T1000 (cell line): ENCODE data around the gene HLA-DRB5.
"Not testable (repeated sequence)": the region's sequence is repeated elsewhere in the genome, so short reads cannot be mapped to it uniquely, and the experiment has no call there.

Experiments
- DNase-seq: peaks from one replicate; lab custom pipeline; 2025; ENCODE audit warnings: mixed read lengths; lab: John Stamatoyannopoulos, UW

HLA-DRB5 gene

DNA sequence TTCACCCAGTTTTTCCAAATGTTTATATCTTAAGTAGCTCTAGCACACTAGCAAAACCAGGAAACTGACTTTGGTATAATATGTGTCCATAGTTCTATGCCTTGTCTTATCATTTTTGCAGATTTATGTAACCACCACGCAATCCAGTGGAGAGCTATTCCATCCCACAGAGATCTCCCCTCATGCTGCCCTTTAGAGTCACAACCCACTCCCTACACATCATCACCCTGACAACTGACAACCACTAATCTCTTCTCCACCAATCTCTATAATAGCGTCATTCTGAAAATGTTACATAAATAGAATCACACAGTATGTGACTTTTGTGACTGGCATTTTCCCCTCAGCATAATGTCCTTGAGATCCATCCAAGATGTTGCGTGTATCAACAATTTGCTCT is 29.1 kb downstream of the HLA-DRB5 start:
- DNase-seq = no peak

DNA sequence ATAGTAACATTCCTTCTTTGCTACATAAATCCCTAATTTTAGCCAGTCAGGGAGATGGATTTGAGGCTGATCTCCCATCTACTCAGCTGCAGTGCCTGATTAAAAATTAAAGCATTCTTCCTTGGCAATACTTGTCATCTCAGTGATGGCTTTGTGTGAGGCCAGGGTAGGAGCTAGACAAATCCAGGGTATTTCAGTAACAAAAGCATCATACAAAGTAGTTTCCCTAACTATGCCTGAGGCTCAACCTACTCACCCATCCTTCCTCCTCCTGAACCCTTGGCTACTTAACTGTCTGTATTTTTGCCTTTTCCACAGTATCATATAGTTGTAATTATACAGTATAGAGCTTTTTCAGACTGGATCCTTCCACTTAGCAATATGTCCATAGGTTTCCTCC is 37.7 kb downstream of the HLA-DRB5 start:
- no peak for DNase-seq

DNA sequence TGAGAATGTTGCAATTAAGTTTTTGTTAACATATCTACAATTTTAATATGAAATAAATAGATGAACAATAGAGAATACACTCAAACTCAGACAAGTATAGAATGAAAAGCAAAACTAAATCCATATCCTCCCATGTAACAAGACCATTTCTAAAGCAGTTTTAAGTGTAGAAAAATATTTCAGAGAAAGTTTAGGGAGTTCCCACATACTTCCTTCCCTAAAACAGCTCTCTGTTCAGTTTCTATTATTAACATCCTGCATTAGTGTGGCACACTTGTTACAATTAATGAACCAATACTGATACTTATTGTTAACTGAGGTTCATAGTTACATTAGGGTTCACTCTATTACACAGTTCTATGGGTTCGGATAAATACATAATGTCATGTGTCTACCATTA is 38.4 kb downstream of the HLA-DRB5 start:
- DNase-seq = no peak

DNA sequence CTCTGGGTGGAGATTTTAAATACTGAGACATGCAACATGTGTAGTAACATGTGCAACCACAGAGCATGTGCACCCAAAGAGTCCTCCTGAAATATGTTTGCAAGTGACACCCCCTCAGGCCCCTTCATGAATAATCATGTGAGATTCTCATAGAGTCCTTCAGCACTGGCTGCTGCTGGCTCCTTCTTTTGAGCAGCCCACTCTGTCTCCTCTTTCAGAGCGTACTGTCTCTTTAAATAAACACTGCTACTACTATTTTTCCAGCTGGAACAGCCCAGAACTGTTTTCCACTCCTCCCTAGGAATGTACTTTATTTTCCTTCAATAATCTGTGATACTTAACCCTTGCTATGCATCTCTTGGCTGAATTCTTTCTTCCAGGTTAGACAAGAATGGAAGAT is 42.0 kb downstream of the HLA-DRB5 start:
- DNase-seq = no peak

DNA sequence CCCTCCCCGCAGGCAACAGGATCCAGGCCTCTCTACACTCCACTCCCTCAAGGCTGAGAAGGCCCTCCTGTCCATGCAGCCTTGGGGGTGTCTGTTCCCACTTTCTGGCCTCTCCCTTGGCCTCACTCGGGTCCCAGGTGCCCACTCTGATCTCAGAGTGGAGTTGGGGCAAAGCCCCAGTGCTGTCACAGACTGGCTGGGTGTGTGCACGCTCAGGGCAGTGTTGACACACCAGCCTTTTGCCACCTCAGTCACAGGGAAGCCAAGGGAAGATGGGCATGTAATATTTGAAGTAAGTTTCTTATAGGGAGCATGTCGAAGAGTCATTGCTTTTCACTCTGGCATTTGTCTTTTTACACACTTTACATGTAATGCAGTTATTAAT is 45.5 kb downstream of the HLA-DRB5 start:
- DNase-seq = no peak

DNA sequence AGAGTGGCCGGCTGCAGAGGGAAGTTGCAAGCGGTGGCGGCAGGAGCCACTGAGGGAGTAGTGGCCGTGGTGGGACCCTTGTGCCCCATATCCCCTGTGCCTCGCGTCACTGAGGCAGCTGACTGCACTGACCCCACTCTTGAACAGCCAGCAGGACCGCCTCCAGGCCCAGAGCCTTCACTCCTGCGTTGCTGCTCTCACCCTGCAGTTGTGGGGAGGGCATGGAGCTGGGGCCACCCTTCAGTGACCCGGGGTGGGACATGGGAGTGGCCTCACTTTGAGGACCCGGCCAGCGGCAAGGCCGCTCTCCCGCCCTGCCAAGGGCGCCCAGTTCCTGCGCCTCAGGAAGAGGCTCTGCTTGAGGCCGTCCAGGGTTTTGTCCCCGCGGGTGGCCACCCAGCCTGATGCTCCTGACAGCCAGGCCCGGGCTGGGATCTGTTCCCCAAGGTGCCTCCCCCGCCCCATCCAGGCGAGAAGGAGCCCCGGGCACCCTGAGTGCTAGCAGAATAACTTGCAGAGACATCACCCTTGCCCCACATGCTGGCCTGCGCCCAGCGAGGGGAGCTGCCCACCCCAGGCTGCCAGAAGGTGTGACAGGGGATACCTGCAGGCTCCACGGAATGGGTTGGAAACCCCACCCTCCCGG is 46.0 kb downstream of the HLA-DRB5 start:
- no peak for DNase-seq

DNA sequence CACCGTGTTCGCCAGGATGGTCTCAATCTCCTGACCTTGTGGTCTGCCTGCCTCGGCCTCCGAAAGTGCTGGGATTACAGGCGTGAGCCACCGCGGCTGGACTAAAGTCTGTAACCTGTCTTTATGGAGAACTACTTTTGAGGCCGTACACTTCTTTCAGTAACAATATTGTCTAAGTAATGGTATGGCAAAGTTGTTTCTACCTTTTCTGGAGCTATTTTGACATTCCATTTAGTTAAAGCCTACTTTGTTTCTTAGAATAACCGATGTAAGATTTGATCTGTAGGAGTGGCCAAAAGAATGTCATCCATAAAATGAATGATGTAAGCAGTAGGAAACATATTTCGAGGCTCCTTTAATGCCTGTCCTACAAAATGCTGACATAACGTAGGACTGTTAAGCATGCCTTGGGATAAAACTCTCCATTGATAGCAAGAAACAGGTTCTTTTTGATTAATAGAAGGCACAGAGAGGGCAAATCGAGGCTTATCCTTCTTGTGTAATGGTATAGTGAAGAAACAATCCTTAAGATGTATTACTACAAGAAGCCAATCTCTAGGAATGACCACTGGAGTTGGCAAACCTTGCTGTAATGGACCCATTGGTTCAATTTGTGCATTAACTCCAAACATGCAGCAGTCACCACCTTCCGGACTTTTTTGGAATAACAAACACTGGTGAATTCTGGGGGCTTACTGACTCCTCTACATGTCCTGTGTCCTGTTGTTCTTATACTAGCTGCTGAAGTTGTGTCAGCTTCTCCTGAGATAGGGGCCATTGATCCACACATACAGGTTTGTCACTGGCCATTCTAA is 54.5 kb downstream of the HLA-DRB5 start:
- no peak for DNase-seq

DNA sequence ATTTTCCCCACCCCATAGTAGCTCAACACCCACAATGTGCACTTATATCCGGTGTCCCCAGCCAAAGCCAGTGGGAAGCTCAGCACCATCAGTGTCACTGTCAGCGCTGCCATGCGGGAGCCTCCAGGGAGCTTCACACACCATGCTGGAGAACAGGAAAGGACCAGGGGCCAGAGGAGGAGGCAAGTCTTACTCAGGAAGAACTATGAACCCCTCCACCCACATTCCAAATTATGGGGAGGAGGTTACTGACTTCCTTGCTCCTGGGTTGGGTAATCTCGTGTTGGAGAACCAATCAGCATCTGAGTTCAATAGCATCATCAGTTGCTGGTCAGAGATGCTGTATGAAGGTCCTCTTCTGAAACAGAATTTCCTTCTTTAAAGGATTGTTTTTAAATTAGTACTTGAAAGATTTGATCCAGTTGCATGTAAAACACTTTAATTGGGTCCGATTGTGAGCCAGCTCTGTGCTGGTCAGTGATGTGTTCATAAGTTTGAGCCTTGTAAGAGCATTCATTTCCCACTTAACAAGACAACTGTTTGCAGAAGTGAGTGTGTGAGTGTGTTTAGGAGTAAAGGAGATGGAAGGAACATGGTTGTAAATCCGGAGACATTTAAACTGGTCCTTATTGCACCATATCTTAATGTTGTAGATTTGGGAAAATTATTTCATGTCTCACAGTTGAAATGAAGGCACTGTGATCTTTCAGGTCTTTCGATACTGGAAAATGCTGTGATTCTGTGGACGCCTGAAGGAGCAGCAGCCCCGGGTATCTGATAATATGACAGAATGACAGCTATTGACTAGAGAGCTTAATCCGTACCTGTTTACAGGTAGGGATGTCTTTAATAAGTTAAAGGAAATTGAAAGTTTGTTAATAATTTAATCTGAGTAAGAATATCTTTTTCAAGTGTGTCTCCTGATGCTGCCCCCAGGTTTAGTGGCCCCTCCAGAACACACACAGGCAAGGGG is 56.4 kb downstream of the HLA-DRB5 start:
- not testable (repeated sequence) for DNase-seq

DNA sequence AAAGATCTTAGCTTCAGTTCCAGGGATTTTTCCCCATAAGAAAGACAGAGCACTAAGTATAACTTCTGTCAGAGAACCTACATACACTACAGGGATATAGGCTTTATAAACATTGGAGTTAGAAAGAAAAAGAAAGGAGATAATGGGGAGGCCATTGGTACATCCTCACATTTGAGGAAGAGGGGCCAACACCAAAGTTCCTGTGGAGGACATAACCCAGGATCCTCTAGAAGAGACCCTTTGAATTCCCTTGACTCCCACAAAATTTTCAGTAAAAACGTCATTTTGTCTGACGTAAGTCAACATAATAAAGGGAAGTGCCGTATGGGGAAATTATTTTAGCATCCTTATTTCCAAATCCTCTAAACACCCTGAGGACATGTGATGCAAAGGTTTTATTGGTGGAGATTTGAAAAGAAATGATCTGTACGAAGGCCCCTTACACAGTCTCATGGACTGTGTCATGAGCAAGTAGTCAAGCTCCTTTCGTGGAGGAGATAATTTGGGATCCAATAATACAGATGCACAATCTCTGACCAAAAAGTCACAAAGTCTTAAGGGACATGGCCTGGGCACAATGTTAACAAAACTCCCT is 57.2 kb downstream of the HLA-DRB5 start:
- no peak for DNase-seq

DNA sequence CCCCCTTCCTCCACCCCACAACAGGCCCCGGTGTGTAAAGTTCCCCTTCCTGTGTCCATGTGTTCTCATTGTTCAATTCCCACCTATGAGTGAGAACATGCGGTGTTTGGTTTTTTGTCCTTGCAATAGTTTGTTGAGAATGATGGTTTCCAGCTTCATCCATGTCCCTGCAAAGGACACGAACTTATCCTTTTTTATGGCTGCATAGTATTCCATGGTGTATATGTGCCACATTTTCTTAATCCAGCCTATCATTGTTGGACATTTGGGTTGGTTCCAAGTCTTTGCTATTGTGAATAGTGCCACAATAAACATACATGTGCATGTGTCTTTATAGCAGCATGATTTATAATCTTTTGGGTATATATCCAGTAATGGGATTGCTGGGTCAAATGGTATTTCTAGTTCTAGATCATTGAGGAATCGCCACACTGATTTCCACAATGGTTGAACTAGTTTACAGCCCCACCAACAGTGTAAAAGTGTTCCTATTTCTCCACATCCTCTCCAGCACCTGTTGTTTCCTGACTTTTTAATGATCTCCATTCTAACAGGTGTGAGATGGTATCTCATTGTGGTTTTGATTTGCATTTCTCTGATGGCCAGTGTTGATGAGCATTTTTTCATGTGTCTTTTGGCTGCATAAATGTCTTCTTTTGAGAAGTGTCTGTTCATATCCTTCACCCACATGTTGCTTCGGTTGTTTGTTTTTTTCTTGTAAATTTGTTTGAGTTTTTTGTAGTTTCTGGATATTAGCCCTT is 62.2 kb downstream of the HLA-DRB5 start:
- DNase-seq = not testable (repeated sequence)
